Chondrocyte (in vitro differentiated cells): Measurements from ENCODE around the gene TCIRG1. TPM values are rescaled to one million over a fixed set of nuclear protein-coding genes. Genes with fewer than 3 reads are reported as not detected.
A peak's percentile ranks its signal among the peaks of the same experiment; 100 is the strongest.

ENCODE experiments used
- DNase-seq: peaks from one replicate; pipeline ENCODE4 v3.0.0; 2021; ENCODE audit warnings: mixed read lengths, low spot score
- H3K27ac Mint-ChIP-seq: one replicate; pipeline ENCODE4 v1.8.0; 2021; ENCODE audit warnings: mild to moderate bottlenecking, moderate library complexity, mixed read lengths; ENCODE audit not compliant: unreplicated experiment
- H3K27me3 Mint-ChIP-seq: 2 replicates; pipeline ENCODE4 v1.8.0; 2021; ENCODE audit warnings: low read depth, mixed read lengths
- H3K36me3 Mint-ChIP-seq: 2 replicates; pipeline ENCODE4 v1.8.0; 2021; ENCODE audit warnings: low read depth, mixed read lengths
- H3K4me1 Mint-ChIP-seq: 2 replicates; pipeline ENCODE4 v1.8.0; 2021; ENCODE audit warnings: low read depth, mild to moderate bottlenecking, mixed read lengths
- H3K4me3 Mint-ChIP-seq: one replicate; pipeline ENCODE4 v1.8.0; 2021; ENCODE audit warnings: mild to moderate bottlenecking, moderate library complexity, mixed read lengths; ENCODE audit not compliant: unreplicated experiment
- H3K9me3 Mint-ChIP-seq: 2 replicates; pipeline ENCODE4 v1.8.0; 2021; ENCODE audit warnings: low read depth, mixed read lengths
- CTCF ChIP-seq: fragments of 200-600 bp; sonication (generic); IDR thresholded peaks from 2 replicates; pipeline ENCODE4 v1.5.0; 2021; ENCODE audit warnings: antibody characterized with exemption, mild to moderate bottlenecking, moderate library complexity
- total RNA-seq: library from RNA; stranded (reverse); gene quantifications from 3 replicates; pipeline ENCODE4 v1.2.1, GENCODE V29; 2021

TCIRG1 gene
- total RNA-seq, 1 donor from 2014 or later = 73.2 TPM

- no peaks in the 10 kb centered on the region for H3K36me3 Mint-ChIP-seq
- H3K9me3 Mint-ChIP-seq = no peaks in the 10 kb centered on the region
- peaks cover 6% of the 10 kb centered on the region for H3K4me1 Mint-ChIP-seq
- TF ChIP-seq CTCF = no peak
- peaks cover 3% of the 10 kb centered on the region for H3K27me3 Mint-ChIP-seq
- H3K4me3 Mint-ChIP-seq = no peak overlapping the region
- H3K27ac Mint-ChIP-seq = no peak overlapping the region
- no peak for DNase-seq
These were observed 42.8 kb upstream of the TCIRG1 start for GRCh38 chr11:67996051-67996450.

DNA sequence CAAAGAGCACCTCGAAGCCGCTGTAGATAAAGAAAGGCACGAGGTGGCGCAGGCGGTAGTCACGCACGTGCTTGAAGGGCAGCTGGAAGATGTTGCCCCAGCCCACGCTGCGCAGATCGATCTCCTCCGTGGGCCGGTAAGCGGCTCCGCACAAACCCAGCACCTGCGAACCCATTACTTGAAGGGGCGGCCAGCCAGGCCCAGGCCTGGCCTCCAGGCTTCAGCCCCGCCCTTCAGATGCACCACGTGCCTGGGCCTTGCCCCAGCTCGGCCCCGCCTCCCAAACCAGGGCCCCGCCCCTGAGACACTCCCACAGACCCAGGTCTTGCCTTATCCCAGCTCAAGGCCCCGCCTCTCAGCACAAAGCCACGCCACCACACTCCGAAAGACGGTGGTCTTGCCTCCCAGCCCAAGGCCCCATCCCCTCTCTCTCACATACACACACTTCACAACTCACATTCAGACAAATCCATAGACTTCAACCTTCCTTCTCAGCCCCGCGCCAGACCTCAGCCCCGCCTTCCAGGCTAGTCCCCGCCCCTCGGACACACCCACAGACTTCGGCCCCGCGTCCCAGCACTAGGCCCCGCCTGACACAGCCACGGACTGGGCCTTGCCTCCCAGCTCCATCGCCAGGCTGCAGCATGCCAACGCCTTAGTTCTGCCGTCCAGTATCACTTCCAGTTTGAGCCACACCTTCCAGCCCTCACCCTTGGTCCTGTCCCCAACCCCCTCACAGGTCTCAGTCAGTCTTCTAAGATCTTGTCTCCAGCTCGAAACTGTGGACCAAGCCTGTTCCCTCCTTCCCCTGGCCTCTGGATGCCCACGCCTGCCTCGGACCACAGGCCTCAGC is 42.0 kb upstream of the TCIRG1 start:
- peaks cover 5% of the 10 kb centered on the region for H3K4me1 Mint-ChIP-seq
- no peak for DNase-seq
- no peak for TF ChIP-seq CTCF
- peaks cover 2% of the 10 kb centered on the region for H3K27me3 Mint-ChIP-seq
- H3K4me3 Mint-ChIP-seq = no peak overlapping the region
- no peaks in the 10 kb centered on the region for H3K36me3 Mint-ChIP-seq
- H3K9me3 Mint-ChIP-seq = no peaks in the 10 kb centered on the region
- no peak overlapping the region for H3K27ac Mint-ChIP-seq

- Mint-ChIP-seq H3K9me3 (no peaks in the 10 kb centered on the region), H3K36me3 (no peaks in the 10 kb centered on the region), H3K27me3 (no peaks in the 10 kb centered on the region), H3K4me3 (no peak overlapping the region), H3K4me1 (peaks cover 3% of the 10 kb centered on the region), H3K27ac (no peak overlapping the region)
- TF ChIP-seq CTCF = no peak
- no peak for DNase-seq
These were observed 41.3 kb upstream of the TCIRG1 start for GRCh38 chr11:67997475-67997921.

GRCh38 chr11:67998150-67999045 is 40.4 kb upstream of the TCIRG1 start:
- TF ChIP-seq CTCF = no peak
- H3K4me1 Mint-ChIP-seq = peaks cover 9% of the 10 kb centered on the region
- no peaks in the 10 kb centered on the region for H3K9me3 Mint-ChIP-seq
- H3K27me3 Mint-ChIP-seq = no peaks in the 10 kb centered on the region
- H3K4me3 Mint-ChIP-seq = no peak overlapping the region
- no peak for DNase-seq
- H3K36me3 Mint-ChIP-seq = no peaks in the 10 kb centered on the region
- no peak overlapping the region for H3K27ac Mint-ChIP-seq

- H3K4me1 Mint-ChIP-seq = peaks cover 12% of the 10 kb centered on the region
These were observed 39.6 kb upstream of the TCIRG1 start for GRCh38 chr11:67999201-67999629.

More at GRCh38 chr11:67999201-67999629, 39.6 kb upstream of the TCIRG1 start:
- no peak for TF ChIP-seq CTCF
- no peaks in the 10 kb centered on the region for H3K36me3 Mint-ChIP-seq
- no peaks in the 10 kb centered on the region for H3K27me3 Mint-ChIP-seq
- no peaks in the 10 kb centered on the region for H3K9me3 Mint-ChIP-seq
- no peak overlapping the region for H3K4me3 Mint-ChIP-seq
- H3K27ac Mint-ChIP-seq = no peak overlapping the region
- peak; percentile 79 for DNase-seq
